Skin epidermis (tissue), 12 donors: ENCODE data around the gene UCN3.
"Not testable (repeated sequence)": the region's sequence is repeated elsewhere in the genome, so short reads cannot be mapped to it uniquely, and the experiment has no call there.

Experiments
- H3K27ac ChIP-seq, 21 experiments: fragments of 200-600 bp; sonication (generic) in 11 of 21; one replicate each; pipeline ENCODE4 v1.5.0; 2020; ENCODE audit warnings: mild to moderate bottlenecking in 3 of 21, inconsistent platforms in 2 of 21, moderate library complexity in 2 of 21
- H3K4me3 ChIP-seq, 7 experiments: fragments of 200-600 bp; sonication (generic) in 2 of 7; one replicate each; pipeline ENCODE4 v1.5.0; 2020; ENCODE audit warnings: inconsistent platforms in 2 of 7, mild to moderate bottlenecking in 2 of 7, moderate library complexity in 1 of 7

The UCN3 gene

DNA sequence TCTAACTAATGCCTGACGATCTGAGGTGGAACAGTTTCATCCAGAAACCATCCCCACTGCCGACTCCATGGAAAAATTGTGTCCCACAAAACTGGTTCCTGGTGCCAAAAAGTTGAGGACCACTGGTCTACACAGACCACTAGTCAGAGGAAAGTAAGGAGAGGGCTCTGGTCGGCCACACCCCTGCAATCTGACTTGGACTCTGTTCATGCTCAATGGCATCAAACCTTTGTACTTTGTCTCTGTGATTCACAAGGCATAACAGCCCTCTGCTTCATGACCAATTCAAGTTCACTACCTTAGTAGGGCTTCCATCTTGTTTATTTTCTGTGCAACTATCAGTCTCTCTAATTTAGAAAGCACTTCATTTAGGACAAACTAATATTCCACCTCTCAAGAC lies 38.0 kb downstream of the UCN3 start:
- Histone ChIP-seq H3K4me3 (no peak overlapping the region), H3K27ac (no peak overlapping the region)

DNA sequence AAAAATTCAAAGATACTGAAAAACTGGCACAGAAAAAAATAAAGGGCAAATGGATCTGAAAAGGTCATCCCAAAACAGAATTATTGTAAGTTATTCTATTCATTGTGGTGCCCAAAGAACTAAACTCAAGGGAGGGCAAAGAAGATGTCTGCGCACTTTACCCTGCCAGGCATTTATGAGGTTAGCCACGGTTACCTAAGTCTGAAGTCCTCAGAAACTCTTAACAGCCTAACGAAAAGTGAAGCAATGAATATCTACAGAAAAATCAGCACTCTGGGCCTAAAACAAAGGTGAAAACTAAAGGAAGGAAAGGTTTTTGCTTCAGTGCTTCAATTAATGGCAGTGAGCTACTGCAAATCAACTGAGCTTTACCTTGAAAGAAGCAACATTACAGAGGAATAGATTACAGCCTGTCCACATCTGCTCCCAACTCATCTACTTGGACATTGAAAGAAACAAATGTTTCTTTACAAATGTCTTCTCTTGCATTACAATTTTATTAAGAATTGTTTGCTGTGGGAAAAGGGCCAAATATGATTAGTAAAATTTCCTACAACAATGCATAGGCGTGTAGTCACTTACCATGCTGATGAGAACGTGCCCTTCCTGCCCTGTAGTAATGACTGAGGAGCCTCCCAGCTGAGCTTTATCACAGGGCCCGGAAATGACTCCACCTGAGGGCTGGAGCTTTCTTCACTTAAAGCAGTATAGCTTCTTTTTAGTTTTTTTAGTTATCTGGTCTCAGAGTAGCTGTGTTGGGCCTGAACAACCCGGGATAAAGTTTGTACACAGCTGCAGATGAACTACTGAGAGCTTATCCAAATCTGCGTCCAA lies 39.7 kb downstream of the UCN3 start, which contains the start of gene TUBAL3:
Gene TUBAL3, minus strand, starts transcription at position 621 of the 834 bp plus-strand sequence. Its CDS starts 36 bp downstream, at position 585.
- no peak within 1 kb of the TSS for H3K4me3 ChIP-seq
- H3K27ac ChIP-seq, result no peak within 1 kb of the TSS

DNA sequence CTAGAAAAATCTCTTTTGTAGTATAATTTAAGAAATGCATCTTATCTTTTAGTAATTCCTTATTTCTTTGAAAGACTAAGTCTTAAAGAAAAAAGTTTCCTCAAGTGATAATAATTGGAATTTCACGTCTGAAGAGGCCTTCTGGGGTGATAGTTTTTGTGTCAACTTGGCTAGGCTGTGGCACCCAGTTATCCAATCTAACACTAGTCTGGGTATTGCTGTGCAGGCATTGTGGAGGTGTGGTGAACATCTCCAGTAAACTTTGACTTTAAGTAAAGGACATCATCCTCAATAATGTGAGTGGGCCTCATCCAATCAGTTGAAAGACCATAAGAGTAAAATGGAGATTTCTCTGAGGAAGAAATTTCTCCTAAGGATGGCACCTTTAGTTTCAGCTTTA lies 42.2 kb downstream of the UCN3 start:
- Histone ChIP-seq H3K27ac (no peak overlapping the region), H3K4me3 (no peak overlapping the region)

DNA sequence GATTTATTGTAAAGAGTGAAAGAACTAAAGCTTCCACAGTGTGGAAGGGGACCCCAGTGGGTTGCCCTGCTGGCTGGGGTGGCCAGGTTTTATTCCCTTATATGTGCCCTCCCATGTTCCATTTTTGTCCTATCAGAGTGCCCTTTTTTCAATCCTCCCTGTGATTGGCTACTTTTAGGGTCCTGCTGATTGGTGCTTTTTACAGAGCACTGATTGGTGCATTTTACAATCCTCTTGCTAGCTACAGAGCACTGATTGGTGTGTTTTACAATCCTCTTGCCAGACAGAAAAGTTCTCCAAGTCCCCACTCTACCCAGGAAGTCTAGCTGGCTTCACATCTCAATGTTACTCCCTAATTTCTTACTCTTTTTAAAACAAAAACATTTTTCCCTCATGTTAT lies 46.0 kb downstream of the UCN3 start:
- not testable (repeated sequence) for H3K4me3 ChIP-seq, H3K27ac ChIP-seq

DNA sequence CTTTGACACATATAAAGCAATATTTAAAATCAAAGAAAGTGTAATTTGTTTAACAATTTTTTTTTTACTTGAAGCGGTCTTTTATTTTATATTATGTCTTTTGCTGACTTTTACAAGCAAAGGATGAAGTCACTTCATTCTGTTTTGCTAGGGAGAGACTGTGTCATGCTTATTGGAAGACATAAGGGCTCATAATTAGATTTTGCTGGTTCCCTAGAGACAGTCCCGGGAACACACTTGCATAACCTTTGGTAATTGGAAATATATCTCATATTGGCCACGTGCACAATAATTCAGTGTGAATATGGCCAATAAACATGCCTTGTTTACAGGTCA lies 47.1 kb downstream of the UCN3 start:
- Histone ChIP-seq H3K4me3 (peak overlapping the region in 6 of 7 experiments; percentile 62 to 90 (median 80)), H3K27ac (peak overlapping the region in 7 of 21 experiments; percentile 63 to 86 (median 73))

DNA sequence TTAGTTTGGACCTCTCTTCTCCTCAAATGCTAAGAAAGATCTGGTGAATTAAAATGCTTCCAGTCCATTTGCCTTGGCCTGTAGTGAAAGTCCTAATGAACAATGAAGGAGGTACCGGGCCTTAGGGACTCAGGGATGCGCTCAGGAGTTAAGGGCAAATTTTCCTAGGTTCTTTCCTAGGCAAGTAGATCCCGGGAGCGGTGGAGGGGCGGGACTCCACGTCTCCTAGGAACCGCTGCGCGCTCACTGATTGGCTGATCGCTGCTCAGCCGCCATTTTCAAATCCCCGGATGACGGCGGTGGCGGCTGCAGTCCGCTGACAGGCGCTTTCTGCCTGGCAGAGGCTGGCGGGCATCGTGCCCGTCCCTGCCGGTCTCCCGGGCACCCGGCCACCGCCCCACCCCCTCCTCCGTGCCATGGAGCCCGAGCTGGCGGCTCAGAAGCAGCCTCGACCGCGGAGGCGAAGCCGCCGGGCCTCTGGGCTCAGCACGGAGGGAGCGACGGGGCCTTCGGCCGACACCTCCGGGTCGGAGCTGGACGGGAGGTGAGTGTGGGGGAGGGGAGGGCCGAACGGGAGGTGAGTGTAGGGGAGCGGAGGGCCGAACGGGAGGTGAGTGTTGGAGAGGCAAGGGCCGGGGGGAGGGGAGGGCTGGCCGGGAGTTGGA lies 47.6 kb downstream of the UCN3 start, which contains the start of gene NET1:
Gene NET1, plus strand, starts transcription at position 281 of the 665 bp plus-strand sequence. Its CDS starts 136 bp downstream, at position 417.
- H3K4me3 ChIP-seq, result peak within 1 kb of the TSS; percentile 62 to 90 (median 77)
- H3K27ac ChIP-seq, result peak within 1 kb of the TSS in 15 of 21 experiments; percentile 44 to 86 (median 68)

DNA sequence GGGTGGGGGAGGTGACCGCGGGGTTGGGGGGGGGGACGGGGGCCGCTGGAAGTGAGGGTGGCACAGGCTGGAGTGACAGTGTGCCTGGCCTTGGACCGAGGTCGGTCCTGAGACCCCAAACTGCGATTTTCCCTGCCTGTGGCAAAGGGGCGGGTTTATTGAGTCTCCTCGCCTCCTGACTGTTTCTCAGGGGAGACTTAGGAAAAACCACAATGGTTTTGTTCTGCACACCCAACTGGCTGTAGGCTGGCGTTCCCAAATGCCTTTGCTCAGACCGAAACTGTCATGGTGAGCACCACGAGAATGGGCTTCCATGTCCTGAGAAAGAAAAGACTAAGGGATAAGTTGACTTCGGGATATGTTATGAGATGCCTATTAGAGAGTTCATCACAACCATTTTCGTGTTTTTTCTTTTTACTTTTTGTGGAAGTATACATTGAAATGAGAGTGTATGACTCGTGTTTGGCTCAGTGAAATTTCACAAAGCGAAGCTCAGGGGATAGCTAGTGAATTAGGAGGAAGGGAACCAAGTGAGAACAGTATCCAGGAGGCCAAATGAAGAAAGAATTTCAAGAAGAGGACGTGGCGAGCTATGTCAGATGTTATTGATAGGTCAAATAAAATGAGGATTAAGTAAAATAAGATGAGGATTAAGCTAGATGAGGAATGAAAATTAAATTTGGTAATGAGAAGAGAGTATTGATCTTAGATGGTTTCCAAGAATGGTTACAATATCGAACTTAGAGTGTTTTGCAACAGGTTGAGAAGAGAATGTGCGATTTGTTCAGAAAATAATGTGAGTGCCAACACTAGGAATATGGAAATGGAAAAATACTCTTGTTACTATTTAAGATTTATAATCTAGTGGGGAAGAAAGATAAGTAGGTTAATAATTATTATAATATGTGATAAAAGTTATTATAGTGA lies 48.5 kb downstream of the UCN3 start:
- H3K4me3 ChIP-seq, result peak overlapping the region; percentile 62 to 90 (median 77)
- peak overlapping the region in 13 of 21 experiments; percentile 44 to 86 (median 68) for H3K27ac ChIP-seq

DNA sequence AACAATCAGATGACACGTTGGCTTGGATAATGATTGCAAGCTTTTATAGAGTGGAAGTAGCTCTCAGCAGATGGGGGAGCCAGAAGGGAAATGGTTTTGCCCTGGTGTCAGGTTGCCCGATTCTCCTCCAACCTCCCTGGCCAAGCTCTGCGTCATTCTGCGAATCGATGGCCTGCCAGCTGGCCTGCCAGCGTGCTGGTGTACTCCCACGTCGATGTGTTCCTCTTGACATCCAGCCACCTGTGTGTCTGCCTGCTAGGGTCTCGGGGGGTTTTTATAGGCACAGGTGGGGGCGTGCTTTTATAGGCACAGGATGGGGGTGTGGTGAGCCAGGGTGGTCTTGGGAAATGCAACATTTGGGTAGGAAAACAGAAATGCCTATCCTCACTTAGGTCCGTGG lies 52.2 kb downstream of the UCN3 start:
- H3K4me3 ChIP-seq, result no peak overlapping the region
- H3K27ac ChIP-seq, result no peak overlapping the region

DNA sequence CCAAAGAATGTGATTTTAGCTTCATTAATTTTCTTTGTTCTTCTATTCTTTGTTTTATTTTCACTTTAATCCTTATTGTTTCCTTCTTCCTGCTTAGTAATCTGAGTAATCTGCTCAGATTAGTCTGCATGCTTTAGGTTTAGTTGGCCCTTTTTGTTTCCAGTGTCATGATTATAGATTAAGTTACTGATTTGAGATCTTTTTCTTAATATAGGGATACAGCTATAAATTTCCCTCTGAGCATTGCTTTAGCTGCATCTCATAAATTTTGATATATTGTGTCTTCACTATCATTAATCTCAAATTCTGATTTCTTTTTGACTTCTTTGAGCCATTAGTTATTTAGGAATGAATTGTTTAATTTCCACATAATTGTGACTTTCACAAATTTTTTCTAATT lies 53.8 kb downstream of the UCN3 start:
- Histone ChIP-seq H3K4me3 (no peak overlapping the region), H3K27ac (no peak overlapping the region)

DNA sequence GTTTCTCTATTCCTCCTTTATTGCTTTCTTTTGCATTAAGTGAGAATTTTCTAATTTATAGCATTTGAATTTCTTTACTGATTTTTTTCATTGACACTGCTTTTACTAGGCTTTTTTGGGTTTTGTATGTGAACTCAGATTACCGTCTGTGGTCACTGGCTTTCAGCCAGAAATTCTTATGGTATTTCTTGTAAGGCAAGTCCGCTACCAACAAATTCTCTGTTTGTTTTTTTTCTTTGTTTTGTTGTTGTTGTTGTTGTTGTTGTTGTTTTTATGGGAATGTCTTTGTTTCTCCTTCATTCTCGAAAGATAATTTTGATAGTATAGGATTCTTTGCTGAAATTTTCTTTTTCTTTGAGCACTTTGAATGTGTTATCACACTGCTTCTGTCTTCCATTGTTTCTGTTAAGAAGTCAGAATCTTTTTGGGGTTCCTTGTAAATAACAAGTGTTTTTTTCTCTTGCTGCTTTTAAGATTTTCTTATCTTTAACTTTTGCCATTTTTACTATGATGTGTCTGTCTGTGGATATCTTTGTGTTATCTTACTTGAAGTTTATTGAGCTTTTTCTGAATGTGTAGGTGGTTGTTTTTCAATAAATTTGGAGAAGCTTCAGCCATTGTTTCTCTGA lies 54.8 kb downstream of the UCN3 start:
- Histone ChIP-seq H3K27ac (no peak overlapping the region), H3K4me3 (no peak overlapping the region)

DNA sequence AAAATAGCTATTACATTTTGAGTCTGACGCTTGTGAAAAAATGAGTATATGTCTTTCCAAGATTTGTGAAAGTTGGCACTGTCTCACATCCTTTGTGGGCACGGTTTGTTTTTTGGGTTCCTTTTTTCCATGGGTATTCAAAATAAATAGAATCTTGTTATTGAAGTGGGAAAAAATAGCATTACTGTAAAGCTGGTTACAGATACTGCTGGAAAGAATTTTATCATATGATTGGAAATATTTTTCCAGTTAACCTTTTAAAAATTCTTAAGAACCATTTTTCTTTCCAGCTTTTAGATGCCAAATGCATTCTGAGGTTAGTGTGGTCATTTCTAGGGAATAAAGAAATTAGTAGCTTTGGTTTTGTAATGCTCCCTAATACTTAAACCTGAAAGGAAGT lies 59.0 kb downstream of the UCN3 start:
- no peak overlapping the region for H3K27ac ChIP-seq
- no peak overlapping the region for H3K4me3 ChIP-seq
